IPS-NIHi11 (cell line): ENCODE measurements around the gene ANXA9.

ENCODE experiments used
- DNase-seq: peaks from one replicate; pipeline ENCODE4 v3.0.0; 2012; ENCODE audit warnings: mixed read lengths, low spot score

Gene ANXA9

DNA sequence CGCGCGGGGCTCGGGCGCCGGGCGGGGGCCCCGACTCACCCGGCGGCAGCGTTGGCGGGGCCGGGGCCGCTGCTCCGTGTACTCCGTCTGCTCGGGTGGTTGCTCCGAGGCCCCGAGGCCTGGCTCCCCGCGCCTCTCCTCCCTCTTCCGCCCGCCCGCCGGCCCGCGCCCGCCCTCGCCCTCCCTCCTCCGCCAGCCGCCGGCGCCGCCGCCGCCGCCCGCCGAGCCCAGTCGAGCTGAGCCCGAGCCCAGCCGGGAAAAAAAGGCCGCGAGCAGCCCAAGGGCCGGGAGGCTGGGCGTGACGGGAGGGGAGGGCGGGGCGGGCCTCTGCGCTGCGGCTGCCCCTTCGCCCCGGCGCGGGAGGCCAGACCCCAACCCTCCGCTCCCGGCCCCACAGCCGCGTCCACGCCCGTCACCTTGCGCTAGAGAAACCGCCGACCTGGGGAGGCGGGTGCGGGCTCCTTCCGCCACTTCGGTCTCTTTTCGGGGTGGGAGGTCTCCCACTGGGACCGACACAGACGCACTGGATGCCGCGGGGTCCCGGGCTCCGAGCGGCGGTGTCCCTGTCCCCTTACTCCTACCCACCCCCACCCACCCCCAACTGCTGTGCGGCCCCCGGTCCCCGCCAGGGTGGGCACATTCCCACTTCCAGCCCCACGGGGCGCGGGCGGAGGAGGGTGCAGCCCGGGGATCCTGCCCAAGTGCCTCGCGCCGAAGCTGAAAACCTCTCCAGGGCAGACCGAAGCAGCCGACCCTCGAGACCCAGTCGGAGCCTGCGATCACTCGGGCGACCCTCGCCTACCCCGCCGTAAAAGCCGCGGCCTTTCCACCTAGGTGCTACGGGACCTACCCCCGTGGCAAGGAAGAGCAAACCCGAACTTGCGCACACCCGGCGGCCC lies 7.3 kb upstream of the ANXA9 start, which contains the start of gene CERS2:
Gene CERS2, minus strand, starts transcription at position 256 of the 899 bp plus-strand sequence. CDS start 5,745 bp downstream, outside the sequence.
- peak; percentile 90 for DNase-seq

DNA sequence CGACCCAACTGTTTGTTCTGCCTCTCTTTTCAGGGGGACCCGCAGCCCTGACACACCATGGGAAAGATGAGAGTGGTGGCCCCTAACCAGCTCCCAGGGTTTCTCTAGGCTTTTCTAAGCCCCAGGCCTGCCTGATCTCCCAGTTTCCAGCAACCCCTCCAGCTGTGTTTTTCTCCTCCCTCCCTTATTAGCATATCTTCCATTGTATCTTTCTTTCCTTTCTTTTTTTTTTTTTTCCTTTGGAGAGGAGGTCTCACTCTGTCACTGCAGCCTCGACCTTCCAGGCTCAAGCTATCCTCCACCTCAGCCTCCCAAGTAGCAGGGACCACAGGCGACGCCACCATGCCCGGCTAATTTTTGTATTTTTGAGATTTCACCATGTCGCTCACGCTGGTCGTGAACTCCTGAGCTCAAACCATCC lies 5.7 kb upstream of the ANXA9 start:
- DNase-seq: peak; percentile 47

DNA sequence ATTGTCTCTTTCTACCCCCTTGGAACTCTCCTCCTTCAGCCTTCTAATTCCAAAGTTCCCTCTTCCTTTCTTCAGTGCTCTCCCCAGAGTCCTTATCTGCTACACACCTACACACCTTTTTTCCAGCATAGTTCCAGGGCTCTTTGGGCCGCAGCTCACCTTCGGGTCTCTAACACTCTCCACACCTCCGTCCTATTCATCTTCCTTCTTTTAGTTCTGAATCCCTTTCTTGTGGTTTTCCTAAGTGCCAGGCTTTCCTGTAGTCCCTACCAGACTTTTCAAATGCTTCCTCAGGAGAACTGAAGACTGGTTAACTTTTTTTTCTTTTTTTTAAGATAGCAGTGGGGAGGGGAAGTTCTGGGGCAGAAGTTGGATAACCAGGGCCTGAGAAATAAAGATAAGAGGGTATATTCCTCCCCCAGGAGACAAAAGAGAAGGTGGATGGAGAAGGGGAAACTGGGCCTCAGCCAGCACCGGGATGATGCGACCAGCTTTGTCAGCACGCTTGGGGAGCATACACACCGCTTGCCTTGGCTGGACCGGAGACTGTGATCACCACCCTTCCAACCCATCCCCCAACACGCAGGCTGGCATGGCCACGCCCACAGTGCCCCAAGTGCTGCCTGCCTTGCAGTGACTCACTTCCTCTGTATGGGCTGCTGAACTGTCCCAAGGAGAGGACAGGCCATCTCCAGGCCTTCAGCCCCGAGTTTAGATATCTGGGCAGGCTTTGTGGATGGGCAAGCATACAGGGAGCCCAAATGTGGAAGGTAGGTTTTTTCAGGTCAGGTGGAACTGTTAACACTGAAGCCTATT lies 5.0 kb upstream of the ANXA9 start:
- DNase-seq: peak; percentile 65

DNA sequence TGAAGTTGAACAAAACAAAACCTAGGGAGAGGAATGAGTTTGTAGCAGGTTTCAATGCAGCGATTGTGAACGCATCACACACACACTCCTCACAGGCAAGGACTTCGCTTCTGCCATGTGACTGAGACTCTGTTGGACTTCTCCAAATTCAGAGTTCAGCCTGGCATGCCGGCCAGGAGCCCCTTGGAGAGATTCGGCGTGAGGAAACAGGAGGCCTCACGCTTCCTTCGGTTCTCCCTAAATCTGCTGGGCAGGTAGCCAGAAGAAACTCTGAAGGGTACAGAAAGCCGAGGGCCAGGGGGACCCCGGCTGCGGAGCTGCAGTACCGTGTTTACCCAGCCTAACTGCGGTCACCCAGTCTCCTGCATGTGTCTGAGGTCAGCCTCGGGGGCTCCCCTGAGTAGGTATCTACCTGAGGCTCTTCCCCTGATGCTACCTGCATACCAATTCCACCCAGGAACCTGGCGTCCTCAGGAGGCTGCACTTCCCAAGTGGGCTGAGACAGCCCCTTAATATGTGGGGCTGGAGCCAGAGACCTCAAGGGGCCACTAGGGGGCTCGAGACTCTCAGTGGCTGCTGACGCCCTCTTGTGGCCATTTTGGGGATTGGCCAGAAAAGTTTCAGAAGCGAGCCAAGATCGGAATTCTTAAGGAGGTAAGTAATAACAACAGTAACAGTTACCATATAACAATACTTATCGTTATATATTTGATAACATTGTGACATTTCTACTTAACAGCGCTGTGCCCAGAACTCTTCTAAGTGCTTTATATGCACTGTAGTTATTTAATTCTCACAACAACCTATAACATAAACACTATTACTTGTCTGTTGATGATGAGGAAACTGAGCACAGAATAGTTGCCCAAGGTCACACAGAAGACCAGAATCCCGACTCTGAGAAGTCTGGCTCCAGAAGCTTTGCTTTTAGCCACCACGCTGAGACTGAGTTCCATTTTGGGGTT lies 2.7 kb upstream of the ANXA9 start:
- DNase-seq: peak; percentile 84

DNA sequence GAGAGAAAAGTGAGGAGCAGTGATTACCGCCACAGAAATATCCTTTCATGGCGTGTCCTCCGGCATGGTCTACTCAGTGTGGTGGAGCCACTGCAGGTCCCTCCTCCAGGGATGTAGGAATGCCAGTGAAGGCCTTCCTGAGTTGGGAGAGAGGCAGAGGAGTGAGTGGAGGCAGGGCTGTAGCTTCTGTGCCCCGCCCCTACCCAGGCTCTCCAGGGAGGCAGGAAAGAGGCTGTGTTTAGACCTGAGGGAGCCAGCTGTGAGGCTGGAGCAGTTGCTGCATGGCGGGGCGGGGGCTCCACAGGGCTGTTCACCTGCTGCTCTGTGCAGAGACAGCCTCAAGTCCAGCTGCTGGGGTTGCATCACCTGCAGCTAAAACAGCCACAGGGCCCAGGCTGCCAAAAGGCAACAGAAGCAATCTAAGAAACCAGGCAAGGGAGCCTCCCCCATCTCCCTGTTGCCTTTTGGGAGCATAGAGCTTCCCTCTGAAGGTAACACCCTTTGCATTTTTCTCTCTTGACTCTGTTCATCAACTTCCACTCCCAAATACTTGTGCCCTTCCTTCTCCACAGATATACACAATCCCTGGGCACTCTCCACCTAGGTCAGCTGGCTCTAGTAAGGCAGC lies 801 bp upstream of the ANXA9 start:
- DNase-seq: peak; percentile 87

DNA sequence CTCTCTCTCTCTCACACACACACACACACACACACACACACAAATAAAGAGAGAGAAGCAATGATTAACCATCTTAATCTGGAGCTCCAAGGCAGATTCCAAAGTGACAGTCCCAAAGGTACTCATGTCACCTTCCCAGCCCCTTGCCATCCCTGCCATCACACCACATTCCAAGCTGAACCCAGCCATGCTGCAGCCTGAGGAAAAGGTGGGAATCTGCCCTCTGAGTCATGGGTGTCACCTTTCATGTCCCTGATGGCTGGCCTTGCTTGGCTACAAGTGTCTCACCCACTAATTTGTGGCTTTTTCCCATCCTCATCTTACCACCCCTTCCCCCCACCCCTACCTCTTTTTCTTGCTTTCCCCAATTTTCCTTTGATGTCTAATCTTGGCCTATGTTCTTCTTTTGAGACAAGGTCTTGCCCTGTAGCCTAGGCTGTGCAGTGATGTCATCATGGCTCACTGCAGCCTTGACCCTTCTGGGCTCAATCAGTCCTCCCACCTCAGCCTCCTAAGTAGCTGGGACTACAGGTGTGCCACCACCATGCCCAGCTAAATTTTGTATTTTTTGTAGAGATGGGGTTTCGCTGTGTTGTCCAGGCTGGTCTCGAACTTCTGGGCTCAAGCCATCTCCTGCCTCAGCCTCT lies 3.2 kb downstream of the ANXA9 start:
- no peak for DNase-seq

DNA sequence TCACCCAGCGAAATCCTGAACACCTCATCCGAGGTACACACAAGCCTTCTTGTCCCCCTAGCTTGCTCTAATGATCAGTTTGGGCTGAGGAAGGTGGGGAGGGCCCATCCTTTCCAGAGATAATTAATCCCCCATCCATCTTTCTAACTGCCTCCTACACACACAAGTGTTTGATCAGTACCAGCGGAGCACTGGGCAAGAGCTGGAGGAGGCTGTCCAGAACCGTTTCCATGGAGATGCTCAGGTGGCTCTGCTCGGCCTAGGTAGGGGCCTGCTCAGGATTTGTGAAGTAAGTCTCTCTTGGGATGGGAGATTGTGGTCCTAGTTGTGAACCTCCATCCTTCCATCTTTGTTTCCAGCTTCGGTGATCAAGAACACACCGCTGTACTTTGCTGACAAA lies 5.8 kb downstream of the ANXA9 start:
- DNase-seq: no peak

DNA sequence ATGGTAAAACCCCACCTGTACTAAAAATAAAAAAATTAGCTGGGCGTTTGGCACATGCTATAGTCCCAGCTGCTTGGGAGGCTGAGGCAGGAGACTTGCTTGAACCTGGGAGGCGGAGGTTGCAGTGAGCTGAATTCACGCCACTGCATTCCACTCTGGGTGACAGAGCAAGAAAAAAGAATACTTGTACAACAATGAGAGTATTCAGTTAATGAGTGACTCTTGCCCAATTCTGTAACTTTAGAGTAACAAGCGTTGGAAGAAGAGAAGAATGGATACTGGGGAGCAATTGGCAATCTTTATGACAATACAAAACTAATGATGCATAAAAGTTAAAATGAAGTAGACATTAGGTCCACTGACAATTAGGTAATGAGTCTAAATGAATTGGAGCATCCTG lies 10.5 kb downstream of the ANXA9 start:
- DNase-seq: no peak

DNA sequence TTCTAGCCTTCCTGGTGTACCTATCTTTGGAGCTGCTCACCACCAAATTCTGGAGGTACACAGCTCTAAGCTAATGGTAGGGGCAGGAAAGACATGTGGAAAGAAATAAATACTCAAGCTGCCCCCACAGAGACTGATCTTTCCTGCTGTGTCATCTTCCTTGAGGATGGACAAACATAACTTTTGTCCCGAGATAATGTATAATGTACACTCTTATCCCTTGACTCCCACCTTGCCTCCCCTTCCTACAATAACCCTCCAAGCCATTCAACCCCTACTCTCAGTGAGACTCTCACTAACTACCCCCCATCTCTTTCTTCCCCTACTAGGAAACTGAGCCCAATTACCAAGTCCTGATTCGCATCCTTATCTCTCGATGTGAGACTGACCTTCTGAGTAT lies 12.2 kb downstream of the ANXA9 start:
- no peak for DNase-seq

DNA sequence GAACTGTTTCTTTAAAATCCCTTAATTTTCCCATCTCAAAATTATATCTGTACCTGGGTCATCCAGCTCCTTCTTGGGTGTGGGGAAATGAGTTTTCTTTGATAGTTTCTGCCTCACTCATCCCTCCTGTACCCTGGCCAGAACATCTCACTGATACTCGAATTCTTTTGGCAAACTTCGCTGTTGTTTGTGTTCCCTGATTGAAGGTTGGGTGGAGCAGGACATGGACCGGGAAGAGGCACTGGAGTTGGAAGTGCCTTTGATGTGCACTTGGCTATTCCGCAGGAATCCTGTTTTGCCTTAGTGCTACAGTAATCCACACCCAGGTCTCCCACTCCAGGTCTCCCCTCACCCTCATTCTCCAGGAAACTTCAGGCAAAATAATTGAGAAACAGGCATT lies 13.4 kb downstream of the ANXA9 start:
- DNase-seq: no peak

DNA sequence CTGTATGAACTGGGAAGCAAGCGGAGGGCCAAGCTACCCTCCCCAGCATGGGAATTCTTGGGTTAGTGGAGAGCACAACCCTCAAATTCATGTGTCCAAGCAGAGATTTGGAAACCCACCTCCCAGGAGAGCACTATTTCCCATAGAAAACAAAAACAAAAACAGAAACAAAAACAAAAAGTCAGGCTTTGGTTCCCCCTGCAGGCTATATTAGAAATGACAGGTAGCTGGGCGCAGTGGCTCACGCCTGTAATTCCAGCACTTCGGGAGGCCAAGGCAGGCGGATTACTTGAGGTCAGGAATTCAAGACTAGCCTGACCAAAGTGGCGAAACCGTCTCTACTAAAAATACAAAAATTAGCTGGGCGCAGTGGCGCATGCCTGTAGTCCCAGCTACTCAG lies 13.8 kb downstream of the ANXA9 start:
- DNase-seq: peak; percentile 48

DNA sequence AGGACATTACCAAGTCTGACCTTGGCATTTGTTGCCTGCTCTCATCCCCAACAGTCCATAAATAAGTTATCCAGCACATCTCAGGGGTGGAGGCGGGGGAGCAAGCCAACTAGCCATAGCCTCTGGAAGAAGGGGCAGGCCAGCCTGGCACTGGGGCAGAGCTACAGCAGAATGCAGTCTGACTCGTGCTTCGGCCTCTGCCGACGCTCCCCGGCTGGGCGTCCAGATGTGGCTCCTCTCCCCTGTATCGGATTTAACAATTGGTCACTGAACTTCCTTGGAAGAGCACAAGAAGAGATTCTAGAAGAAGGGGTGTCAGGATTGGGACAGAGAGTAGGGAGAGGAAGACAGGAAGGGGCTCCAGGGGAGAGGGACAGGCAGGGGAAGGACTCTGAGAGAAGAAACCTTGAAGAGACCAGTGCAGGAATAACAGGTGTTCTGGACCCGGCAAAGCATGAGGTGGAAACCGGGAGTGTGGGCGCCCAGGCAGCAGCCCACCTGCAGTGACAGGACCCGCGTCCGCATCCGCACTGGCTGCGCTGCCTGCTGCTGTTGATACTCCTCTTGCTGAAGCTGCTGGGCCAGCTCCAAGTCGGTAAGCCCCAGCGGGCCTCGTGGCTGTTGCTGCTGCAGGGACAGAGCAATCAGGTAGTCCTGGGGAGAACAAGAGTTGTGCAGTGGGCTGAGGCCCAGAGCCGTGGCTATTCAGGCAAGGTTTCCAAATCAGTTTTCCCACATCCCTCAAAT lies 15.2 kb downstream of the ANXA9 start:
- no peak for DNase-seq

DNA sequence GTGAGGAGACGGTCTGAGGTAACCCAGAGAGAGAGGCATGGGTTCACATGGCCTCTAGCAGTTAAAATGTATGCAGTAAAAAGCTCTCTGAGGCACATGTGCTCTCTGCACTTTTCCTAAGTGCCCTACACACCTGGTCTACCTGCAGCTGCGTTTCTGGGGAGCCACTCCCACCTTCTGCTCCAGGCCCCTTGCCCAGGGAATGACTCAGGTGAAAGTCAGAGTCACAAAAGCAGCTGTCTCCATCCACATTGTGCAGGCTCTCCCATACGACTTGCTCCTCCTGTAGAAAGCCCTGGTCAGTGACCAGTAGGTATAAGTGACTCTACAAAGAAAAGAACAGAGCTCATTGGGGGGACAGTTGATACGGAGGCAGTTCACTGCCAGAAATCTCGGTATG lies 15.9 kb downstream of the ANXA9 start:
- no peak for DNase-seq

DNA sequence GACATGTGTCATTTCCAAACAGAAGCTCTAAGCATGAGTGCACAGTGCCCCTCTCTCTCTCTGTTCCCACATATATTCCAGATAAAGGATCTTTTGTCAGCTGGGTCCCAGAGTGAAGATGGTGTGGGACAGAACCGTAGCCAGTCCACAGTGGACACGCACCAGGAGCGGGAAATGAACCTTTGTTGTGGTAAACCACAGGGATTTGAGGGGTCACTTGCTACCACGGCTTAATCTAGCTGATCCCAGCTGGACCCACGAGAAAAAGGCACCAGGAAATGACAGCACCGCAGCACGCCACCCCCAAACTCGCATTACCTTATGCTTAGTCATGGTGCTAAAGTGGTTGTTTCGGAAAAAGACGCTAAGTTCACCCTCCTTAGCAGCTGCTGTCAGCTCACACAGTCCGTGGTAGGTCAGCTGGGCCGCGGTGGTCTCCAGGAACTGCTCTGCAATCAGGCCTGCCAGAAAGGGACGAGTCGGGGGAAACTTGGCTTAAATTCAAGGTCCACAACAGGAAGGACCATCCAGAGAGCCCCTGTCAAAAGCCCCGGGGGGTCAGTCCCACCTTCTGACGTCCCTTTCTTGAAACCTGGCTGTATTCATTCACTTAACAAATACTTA lies 17.1 kb downstream of the ANXA9 start:
- no peak for DNase-seq

DNA sequence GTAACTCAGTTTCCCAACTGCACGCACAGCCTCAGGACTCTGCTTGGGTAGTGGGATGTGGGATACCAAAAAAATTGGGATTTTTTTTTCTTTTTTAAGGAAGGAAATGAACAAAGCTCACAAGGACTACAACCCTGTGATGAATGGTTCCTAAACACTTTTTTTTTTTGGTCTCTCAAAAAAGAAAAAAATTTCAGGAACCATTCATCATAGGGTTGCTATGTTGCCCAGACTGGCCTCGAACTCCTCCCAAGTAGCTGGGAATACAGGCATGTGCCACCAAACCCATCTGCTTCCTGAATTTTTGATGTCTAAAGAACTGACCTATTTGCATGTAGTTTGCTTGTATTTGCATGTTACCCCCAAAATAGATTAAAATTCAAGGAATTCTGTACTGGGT lies 17.8 kb downstream of the ANXA9 start:
- no peak for DNase-seq

DNA sequence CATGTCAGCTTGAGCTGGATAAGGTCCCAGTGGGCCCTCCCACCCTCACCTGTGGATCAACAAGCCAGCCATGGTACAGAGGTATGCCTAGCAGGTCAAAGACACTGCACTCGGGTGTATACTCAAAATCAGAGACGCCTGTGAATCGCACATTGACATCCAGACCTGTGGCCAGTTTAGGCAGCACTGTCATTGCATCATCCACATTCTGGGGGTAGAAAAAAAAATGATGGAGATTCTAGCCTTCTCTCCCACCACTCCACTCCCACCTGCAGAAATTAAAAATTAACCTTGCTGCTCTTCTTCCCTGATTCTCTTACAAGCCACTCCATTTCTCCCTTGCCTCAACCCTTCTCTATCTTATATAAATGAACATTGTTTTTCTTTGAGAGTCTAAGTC lies 18.3 kb downstream of the ANXA9 start:
- no peak for DNase-seq

DNA sequence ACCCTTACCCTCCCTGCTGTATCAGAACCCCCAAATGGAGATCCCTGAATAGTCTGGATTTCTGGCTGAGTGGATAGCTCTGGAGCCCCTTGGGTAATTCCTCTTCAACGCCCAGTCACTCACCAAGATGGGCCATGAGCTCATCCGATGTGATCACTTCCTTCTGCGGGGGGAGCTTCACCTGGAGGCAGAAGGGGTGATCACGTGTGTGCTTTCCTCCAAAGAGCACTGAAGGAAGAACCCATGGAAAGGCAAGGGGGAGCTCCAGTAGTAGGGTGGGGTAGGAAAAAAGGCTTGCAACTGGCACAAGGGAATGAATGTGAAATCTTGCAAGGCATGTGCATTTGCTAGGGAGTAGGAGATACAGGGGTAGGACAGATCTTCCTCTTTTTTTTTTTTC lies 19.5 kb downstream of the ANXA9 start:
- DNase-seq: no peak

DNA sequence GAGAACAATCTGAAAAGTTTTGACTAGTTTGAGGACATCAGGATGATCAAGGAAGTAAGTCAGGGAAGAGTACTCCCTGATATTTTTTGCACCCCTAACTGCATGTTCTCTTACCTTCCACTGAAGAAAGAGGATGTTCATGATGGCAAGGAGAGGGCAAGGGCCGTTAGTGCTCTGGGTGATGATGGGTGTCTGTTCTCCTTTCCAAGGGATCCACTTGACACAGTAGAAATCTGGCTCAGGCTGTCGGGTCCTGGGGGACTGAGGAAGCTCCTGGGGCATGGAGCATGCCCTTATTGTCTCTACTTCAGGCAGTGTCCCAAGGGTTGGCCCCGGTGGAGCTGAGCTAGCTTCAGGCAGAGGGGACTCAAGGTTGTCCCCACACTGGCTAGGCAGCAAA lies 20.0 kb downstream of the ANXA9 start:
- no peak for DNase-seq

DNA sequence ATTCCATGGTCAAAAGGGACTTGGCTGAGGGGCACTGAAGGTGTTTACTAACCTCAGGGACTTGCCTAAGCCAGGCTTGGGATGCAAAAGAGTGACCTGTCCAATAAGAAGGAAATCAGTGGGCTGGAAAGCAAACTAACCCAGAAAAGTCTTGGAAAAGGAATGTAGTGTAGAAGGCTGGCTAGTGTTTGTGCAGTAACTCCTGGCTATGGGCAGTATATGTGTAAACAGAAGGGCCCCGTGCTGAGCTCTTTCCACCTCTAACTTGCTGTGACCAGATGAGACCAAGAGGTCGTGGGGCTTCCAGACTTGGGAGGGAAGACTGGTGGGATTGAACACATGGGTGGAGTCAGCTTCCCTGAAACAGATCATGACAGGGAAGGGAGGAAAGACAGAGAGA lies 20.5 kb downstream of the ANXA9 start:
- no peak for DNase-seq

DNA sequence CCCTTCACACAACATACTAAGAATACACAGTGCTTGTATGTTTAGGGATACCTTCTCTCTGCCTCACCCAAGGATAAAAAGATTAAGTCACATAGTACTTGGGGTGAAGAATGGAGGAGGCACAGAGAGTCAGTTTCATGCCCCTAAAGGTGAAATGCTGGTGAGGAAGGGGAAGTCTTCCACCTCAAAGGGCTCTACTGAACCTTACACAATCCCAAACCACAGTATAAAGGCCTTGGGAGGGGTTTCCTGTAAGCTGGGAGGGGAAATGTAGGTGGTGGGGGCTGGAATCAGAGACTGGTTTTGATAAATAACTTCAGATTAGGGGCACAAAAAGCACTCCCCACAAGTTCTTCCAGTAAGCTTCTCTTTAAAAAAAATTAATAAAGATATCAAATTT lies 21.1 kb downstream of the ANXA9 start:
- no peak for DNase-seq
